ACHN (cell line): ENCODE data around the gene R3HDML.
A peak's percentile ranks its signal among the peaks of the same experiment; 100 is the strongest.
"Not testable (repeated sequence)": the region's sequence is repeated elsewhere in the genome, so short reads cannot be mapped to it uniquely, and the experiment has no call there.

ENCODE experiments used
- DNase-seq: peaks from one replicate; pipeline ENCODE4 v3.0.0-alpha.2; 2015
- in situ Hi-C: cut with HindIII; loops from 2 replicates; pipeline ENCODE4 v1.10.0; 2017; ENCODE audit warnings: low sequenced_read_pairs, low pct_ligation_motif_present, low pct_unique_long_range_greater_than_20kb

Gene R3HDML, protein sequence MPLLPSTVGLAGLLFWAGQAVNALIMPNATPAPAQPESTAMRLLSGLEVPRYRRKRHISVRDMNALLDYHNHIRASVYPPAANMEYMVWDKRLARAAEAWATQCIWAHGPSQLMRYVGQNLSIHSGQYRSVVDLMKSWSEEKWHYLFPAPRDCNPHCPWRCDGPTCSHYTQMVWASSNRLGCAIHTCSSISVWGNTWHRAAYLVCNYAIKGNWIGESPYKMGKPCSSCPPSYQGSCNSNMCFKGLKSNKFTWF

DNA sequence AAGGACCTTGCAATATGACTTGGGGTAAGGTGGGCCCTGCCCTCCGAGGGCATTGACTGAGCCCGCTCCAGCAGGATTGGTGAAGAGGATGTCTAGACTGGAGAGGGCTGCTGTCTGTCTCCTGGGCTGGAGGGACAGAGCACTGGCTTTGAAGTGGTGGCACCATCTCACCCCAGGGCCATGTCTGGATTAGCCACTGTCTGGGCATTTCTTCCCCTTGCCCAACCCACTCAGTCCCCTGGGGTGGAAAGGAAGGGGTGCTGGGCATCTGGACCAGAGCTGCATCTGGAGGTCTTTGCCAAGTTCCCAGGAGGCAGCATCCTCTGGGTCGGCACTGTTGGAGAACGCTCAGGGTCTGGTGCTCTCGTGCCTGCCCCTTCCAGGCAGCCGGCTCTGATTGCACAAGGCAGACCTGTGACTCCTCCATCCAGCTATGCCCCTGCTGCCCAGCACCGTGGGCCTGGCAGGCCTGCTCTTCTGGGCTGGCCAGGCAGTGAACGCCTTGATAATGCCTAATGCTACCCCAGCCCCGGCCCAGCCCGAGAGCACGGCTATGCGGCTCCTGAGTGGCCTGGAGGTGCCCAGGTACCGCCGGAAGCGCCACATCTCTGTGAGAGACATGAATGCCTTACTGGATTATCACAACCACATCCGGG is at the start of gene R3HDML:
R3HDML (plus strand) TSS at position 319 of the 656 bp plus-strand sequence; CDS start at position 434, 115 bp downstream.
- no peak for DNase-seq
- in situ Hi-C loops: no loop called here

DNA sequence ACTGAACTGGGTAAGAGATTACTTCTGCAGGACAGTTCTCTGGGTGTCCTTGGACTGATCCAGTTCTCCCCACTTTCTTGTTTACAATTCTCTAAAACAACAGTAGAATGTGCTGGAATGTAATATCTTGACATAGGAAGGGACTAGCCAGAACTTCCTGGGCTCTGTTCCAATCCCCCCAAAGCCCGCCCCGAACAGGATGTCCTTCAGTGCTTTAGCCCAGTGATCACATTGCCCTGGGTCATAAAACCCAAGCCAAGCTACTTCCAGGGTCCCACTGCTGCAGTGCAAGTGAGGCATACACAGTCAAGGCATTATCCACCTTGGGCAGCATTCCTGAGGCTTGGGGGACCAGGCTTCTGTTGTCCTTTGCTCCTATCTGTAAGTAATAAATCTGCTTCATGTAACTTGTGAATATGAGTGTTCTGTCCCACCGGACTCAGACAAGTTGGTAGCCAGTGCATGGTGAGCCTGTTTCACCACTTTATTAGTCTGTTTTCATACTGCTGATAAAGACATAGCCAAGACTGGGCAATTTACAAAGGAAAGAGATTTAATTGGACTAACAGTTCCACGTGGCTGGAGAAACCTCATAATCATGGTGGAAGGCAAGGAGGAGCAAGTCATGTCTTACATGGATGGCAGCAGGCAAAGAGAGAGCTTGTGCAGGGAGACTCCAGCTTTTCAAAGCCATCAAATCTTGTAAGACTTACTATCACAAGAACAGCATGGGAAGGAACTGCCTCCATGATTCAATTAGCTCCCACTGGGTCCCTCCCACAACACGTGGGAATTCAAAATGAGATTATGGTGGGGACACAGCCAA is 49.4 kb upstream of the R3HDML start:
- in situ Hi-C loops: no loop called here
- no peak for DNase-seq

DNA sequence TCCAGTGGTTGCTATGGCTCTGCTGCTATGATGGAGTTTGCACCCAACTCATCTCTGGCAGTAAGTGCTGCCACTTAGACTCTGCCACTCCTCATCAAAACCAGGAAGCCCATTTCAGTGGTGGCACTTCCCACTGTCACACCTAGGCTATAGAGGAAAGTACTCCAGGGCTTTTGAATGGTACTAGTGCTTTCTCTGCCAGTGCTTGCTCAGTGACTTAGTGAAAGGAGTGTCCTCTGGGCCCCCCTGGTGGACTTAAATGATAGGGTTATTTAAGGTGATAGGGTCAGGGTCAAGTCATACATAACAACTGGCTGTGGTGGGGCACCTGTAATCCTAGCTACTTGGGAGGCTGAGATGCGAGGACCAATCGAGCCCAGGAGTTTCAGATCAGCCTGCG is 48.6 kb upstream of the R3HDML start:
- in situ Hi-C loops: no loop called here
- no peak for DNase-seq

DNA sequence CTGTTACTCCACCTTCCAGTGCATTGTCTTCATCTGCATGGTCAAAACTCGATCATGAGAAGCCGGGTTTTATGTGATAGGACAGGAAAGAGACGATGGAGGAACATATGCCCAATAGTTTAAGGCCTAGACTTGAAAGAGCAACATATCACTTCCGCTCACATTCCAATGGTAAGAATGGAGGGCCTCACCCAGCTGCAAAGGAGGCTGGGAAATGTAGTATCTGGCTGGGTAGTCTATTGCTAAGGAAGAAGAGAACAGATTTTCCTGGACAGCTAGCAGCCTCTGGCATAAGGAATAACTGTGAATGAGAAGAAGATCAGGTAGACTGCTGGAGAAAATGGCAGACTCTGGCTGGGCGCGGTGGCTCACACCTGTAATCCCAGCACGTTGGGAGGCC is 45.1 kb upstream of the R3HDML start:
- no peak for DNase-seq
- in situ Hi-C loops: no loop called here

DNA sequence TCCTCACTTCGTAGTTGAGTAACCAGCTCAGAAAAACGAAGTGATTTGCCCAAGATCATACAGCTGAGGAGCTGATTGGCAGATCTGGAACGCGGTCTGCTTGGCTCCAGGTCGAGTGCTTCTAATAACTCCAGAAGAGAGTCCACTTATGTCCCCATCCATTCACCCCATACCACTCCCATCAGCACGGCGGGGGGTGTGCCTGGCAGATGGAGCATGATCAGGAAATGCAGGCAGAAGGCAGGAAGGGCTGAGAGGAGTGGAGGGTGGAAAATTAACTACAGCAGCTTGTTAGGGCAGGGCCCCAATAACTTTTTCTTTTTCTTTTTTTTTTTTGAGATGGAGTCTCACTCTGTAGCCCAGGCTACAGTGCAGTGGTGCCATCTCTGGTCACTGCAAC is 40.8 kb upstream of the R3HDML start:
- in situ Hi-C loops: no loop called here
- DNase-seq: no peak

DNA sequence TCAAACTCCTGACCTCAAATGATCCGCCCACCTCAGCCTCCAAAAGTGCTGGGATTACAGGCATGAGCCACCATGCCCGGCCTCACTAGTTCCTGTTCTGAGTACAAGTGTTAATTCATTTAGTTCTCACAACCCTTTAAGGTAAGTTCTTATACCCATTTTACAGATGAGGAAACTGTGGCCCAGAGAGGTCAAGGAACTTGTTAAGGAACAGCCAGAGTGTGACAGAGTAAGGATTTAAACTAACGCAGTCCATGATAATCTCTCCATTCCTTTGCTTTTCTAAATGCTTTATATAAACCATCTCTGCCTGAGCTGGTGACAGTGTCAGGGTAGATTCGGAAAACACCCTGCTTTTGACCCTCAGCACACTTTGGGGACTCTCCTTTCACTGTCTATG is 39.1 kb upstream of the R3HDML start:
- no peak for DNase-seq
- in situ Hi-C loops: no loop called here

DNA sequence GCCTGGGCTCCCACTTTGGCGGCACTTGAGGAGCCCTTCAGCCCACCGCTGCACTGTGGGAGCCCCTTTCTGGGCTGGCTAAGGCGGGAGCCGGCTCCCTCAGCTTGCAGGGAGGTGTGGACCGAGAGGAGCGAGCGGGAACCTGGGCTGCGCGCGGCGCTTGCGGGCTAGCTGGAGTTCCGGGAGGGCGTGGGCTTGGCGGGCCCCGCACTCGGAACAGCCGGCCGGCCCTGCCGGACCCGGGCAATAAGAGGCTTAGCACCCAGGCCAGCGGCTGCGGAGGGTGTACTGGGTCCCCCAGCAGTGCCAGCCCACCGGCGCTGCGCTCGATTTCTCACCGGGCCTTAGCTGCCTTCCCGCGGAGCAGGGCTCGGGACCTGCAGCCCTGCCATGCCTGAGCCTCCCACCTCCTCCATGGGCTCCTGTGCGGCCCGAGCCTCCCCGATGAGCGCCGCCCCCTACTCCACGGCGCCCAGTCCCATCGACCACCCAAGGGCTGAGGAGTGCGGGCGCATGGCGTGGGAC is 37.8 kb upstream of the R3HDML start:
- DNase-seq, in situ Hi-C loops: not testable (repeated sequence)

DNA sequence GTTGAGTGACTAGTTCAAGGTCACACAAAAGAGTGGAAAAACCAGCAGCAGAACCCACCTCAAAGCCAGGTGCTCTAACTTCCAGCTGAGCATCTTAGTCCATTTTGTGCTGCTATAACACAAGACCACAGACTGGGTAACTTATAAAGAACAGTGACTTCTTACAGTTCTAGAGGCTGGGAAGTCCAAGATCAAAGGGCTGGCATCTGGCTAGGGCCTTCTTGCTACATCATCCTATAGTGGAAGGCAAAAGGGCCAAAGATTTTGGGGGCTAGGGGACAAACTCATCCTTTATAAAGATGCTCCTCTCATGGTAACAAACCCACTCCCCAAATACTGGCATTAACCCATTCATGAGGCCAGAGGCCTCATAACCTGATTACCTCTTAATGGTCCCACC is 35.6 kb upstream of the R3HDML start:
- DNase-seq: no peak

DNA sequence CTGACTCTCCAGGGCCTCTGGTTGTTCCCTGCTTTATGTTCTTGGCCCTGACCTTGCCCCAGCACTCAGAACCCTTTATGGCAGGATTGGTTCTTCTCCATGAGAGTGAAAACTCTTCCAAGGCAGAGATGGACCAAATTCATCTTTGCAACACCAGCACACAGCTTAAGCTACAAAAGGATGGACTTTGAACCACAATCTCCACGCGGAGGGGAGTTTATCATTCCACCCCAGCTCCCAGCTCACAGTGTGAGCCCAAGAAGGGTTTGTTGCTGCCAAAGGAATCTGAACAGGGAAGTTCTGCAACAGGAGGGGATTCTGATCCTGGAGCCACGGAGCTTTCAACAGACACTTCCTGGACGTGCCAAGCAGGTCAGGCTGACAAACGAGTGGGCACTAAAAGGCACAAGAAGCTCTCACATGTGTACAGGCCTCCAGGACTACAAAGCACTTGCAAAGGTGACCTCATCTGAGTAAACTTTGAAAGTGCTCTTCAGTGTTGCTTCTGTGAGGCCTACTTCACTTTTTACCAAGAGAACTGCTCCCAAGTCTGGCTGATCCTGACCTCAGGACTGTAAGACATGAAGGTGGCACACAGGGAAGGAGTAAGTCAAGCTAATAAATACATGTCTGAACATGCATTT is 34.7 kb upstream of the R3HDML start:
- no peak for DNase-seq
- in situ Hi-C loops: no loop called here

More for the DNA sequence above, 35.6 kb upstream of the R3HDML start:
- in situ Hi-C loops: no loop called here

DNA sequence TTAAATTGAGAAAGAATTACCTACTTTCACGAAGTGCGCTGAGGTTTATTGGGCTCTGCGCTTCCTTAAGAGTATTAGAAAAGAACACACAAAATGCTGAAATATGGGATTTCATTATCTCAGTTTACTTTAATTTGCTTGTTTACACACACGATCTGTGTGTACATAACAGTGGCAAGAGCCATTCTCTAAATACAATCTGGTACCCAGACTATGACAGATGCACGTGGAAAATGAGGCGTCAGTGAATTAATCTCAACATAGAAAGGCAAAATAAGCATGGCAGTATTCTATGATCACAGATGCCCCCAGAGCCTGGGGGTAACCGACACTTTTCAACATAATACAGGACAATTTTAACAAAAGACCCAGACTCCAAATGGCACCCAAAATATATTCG is 34.1 kb upstream of the R3HDML start:
- DNase-seq: no peak
- in situ Hi-C loops: no loop called here

DNA sequence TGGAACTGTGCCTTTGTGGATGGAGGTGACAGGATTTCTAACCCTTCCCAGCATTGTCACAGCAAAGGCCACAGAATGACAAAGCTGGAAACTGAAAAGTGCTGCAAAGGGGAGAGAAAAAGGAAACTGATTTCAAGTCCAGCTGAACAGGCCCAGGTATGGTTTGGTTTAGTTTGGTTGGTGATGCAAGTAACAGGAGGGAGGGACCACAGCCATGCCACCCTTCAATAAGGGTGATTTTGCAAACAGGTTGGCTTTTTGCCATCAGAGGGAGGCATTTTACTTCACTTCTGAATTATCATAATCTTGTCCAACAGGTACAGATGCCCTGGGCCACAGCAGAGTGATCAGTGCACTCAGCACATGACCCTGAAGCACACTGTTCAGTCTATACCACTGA is 32.5 kb upstream of the R3HDML start:
- DNase-seq: no peak
- in situ Hi-C loops: no loop called here

DNA sequence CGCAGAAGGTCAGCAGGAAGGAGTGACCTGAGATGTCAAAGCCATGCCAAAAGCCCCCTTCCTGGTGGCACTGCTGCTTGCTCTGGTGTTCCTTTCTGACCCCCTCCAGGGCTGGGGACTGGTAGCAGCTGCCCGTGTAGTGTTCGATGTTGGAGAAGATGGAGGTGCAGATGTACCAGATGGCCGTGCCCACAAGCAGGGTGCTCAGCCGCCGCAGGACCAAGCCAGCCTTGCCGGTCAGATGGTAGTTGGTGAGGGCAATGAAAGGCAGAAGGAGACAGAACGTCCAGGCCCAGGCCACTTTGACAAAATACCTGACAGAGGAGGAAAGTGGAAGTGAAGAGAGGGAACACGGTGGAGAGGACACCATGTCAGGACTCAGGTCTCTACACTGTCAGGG is 29.9 kb upstream of the R3HDML start:
- no peak for DNase-seq
- in situ Hi-C loops: no loop called here

DNA sequence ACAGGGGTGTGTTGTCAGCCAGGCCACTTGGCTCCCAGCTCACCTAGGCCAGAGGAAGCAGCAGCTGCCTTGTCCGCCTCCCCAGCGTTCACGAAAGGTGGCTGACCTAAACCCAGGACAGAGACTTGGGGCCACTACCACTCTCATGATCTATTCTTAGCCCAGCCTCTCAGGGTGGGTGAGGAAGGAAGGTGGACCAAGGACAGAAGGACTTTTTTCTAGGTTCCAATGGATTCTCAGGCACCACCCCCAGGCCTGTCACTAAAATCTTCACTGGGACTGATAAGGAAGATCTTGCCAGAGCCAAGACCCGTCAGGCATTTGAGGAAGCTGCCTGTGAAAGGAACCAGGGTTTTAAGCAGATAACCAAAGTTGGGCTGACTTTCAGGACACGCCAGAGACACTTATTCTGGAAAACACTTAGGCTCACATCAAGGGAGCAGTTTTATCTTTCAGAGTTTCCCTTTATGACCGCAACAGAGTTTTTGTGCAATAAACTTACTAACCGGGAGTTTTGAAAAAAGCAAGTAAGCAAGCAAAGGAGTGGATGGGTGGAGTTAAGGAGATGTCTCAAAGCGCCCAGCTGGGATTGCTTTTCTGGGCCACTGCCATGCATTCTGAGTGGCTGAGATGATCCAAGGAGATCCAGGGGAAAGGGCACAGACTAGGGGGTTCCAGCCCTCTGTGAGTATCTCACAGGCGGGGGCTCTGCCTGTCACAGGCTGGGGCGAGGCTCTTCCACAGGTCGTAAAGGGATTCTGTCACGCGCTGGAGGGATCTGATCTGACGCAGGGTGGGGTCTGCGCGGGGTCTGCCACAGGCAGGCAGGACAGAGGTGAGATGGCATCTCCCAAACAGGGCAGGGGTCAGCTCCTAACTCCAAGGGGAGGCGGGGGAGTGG is 26.8 kb upstream of the R3HDML start:
- DNase-seq: peak; percentile 30
- in situ Hi-C loops: no loop called here

DNA sequence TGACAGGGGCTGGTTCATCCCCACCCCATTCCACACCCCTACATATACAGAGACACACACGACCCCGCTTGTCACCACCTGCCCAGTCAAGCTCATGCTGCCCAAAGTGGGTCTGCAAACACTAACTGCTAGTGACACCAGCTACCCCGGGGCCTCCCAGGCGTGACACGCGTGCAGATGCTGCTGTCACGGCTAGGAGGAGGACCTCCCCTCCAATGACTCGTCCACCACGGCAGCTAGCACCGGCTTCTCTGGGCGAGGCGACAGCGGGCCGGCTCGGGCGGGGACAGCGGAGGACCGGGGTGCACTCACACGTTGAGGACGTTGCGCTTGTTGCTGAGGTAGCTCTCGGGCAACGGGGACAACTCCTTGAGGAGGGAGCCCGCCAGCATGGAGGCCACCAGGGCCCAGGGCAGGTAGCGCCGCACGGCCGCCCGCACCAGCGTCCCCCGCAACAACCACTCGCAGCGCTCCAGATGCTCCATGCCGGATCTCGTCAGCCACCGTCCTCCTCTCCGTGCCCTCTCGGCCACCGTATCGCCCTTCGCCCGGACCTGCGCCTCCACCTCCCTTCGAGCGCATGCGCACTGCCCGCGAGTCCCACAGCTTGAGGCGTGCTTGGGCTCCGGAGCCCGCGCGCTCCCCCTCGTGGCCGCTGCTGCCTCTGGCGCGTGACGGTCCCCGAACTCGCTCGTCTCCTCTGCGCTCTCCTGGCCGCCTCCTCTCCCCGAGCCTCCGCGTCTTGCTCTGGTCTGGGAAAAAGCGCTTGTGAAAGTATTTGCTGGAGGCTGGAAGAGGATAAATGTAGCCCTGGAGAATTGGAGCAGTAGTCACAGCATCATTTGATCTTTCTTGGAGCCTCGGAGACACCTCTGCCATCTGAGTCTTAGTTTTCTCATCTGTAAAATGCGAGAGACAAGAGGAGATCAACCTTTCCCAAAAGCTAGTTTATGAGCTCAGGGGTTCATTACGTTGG is 25.9 kb upstream of the R3HDML start, which contains the start of gene FITM2:
FITM2 (minus strand) TSS at position 539 of the 976 bp plus-strand sequence; CDS start at position 485, 54 bp downstream.
- in situ Hi-C loops: no loop called here
- peak; percentile 93 for DNase-seq

DNA sequence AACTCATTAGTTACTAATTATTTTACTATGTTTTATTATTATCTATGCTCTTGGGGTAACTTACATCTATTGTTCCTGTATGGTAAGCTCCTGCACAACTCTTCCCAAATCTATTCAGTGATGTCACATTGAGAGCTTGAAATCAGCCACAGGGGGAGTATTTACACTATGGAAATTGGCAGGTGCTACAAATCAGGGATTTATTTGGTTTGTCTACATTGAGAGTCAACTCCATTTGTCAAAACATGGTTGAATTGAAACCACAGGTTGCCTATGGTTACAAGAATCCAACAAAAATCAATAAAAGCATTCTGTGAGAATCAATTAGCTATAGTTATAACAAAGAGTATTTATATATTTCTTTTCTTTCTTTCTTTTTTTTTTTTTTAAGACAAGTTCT is 22.0 kb upstream of the R3HDML start:
- in situ Hi-C loops: no loop called here
- DNase-seq: no peak

DNA sequence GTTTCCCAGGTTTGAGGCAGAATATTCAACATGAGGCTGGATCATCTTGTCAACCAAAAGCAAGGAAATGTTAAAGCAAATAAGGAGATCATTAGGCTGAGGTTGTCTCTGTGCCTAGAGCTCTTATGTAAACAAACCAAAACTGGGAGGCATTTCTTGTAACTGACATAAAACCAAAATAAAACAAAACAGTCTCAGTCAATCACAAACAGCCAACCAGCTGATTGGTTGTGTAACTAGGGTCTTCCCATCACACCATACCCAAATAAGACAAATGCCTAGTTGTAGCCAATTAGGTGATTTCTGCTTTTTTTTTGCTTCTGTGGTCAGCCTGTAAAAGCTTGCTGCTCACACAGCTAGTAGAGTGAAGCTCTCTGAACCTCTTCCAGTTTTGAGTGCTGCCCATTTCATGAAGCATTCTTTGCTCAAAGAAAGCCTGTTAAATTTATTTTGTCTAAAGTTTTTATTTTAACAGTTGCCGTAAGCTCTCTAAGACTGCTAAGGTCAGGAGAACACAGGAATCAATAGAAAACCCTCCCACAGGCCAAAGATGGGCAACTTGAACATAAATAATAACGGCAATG is 16.9 kb upstream of the R3HDML start:
- DNase-seq: no peak
- in situ Hi-C loops: no loop called here
